Left renal cortex interstitium (tissue), 4 donors: Measurements from ENCODE around the gene CMYA5. TPM values are rescaled to one million over a fixed set of nuclear protein-coding genes. Genes with fewer than 3 reads are reported as not detected.
A peak's percentile ranks its signal among the peaks of the same experiment; 100 is the strongest.
"Not testable (repeated sequence)": the region's sequence is repeated elsewhere in the genome, so short reads cannot be mapped to it uniquely, and the experiment has no call there.

ENCODE experiments used
- DNase-seq, 4 donors: peaks; one replicate each; pipeline ENCODE4 v3.0.0-alpha.2; 2013; ENCODE audit warnings: low read depth in 4 of 4, low spot score in 2 of 4, missing footprints in 1 of 4
- polyA plus RNA-seq, 4 donors: library from polyadenylated mRNA; unstranded; fragments of 120-200 nt; gene quantifications; one replicate each; pipeline ENCODE4 v1.2.1, GENCODE V29; 2013; ENCODE audit not compliant: insufficient read length in 4 of 4

CMYA5 gene
- 10 to 100 TPM; 13.0 to 23.0 (median 18.5) TPM for polyA plus RNA-seq

DNA sequence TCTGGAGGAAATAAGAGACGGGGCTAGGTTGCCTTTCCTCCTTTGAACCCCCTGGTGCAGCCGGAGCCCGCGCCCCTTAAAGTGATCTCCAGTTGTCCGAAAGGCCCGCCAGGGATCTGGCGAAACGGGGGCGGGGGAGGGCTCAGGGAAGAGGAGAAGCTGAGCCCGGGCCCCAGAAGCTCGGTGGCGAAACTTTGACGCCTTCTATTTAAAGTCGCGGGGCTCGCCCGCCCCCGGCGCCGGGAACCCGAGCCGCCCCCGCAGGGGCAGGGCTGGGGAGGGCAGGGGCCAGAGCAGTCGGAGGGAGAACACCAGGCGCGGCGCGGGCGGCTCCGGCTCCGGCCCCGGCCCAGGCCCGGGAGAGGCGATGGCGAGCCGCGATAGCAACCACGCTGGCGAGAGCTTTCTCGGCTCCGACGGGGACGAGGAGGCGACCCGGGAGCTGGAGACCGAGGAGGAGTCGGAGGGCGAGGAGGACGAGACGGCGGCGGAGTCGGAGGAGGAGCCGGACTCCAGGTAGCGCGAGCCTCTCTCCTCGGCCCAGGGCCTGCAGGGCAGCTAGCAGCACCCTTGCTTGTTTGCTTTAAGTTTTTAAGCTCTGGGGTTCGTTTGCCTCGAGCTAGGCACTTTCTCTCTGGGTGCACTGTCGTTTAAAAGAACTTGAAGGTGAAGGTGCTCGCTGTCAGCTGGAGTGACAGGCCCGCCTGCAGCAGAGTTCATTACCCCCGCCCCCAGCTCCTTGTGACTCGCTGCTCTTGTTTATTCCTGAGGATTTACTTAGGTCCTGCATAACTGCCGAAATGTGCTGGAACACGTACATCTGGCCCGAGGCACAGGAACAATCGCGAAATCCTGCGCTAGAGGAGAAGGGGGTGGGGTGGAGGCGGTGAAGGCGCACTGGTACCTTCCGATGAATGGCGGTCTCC is at the start of gene CMYA5:
TSS of gene CMYA5 (plus strand) at position 296 of the 926 bp plus-strand sequence. CDS start at position 368, 72 bp downstream.
- DNase-seq = peak in 1 of 4 donors; percentile 39

DNA sequence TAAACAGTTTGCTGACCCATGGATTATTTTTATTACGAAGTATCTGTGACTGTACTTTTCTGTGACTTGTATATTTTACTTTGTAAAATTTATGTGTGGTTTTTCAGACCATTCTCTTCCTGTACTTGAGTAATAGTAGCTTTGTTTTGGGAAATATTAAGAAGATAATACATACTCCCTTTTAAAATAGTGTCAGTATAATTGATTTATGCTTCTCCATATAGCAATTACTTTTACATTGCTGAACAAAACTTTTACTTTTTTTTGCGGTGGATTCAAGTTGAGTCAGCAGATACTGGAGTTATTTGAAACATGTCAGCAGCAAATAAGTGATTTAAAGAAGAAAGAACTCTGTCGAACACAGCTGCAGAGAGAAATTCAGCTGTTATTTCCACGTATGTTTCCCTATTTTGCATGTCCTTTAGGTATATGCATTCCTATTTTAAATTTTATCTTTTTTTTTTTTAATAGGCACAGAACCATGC is 49.0 kb upstream of the CMYA5 start:
- no peak for DNase-seq

DNA sequence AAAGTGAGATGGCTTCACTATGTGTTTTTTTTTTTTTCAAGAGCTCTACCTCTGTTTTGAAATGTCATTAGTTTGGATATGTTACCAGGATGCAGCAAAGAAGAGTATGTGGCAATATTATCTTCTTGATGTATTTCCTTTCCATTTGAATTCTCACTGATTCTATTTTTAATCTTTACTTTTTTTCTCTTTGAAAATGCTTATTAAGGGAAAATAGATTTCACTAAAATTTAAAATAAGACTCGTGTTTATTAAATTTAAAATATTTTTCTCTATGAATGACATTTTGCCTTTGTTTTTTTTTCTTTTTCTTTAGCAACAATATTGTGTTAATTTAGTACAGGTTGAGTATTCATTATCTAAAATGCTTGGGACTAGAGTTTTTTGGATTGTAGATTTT is 48.2 kb upstream of the CMYA5 start:
- no peak for DNase-seq

DNA sequence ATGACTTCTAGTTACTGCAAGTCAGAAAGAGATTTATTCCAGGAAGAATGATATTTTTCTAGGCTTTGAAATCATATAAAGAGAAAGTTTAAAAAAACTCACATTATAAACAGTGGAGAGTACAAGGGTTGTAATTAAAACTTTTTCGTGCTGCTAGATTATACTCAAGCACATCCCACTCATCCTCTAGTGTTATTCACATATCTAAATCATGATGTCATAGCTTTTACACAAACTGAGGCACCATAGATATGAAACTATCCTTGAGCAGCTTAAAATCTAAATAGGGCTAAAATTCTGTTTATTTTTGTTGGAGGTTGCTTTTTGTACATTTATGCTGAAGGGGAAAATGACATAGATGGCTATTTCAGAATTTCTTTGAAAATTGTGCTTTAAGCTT is 47.4 kb upstream of the CMYA5 start:
- no peak for DNase-seq

DNA sequence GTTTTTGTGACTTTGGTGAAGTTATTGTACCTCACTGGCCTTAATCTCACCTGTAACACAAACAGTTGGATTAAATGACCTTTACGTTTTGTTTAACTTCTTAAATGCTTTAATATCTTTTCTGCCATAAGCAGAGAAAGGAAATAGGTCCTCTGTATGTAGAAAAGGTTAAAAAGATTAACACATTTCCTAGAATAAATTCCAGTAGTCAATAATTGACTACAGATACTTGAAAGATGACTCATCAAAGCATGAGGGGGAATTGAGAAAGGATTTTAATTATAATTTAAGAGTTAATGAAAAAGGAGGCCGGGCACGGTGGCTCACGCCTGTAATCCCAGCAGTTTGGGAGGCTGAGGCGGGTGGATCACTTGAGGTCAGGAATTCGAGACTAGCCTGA is 35.8 kb upstream of the CMYA5 start:
- no peak for DNase-seq

DNA sequence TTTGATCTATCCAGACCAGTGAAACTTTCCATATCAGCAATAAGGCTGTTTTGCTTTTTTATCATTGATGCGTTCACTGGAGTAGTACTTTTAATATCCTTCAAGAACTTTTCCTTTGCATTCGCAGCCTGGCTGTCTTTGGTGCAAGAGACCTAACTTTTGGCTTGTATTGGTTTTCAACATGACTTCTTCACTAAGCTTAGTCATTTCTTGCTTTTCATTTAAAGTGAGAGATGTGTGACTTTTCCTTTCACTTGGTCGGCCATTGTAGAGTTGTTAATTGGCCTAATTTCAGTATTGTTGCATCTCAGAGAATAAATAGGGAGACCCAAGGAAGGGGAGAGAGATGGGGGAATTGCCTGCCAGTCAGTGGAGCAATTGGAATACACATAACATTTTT is 26.4 kb upstream of the CMYA5 start:
- DNase-seq = no peak

DNA sequence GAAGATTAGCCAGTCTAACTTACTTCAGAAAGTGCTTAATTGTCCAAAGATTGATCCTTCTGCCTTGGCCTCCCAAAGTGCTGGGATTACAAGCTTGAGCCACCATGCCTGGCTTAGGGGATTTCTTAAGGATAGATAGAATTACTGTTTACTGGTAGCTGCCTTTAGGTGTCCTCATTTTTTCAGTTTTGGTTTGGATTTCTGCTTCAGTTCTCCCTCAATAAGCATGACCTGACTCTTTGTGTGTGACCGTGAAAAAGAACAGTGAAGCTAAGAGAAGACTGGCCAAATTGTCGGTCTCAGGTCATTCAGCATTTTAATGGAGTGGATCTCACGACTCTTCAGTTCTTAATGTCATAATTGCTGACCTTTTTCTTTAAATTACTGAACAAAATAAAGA is 22.9 kb upstream of the CMYA5 start:
- no peak for DNase-seq

DNA sequence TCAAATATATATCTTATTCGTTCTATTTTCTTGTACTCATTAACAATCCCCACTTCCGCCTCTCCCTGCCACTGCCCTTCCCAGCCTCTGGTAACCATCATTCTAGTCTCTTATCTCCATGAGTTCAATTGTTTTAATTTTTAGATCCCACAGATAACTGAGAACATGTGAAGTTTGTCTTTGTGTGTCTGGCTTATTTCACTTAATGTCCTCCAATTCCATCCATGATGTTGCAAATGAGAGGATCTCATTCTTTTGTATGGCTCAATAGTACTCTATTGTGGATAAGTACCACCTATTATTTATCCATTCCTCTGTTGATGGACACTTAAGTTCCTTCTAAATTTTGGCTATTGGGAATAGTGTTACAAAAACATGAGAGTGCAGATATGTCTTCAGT is 17.2 kb upstream of the CMYA5 start:
- DNase-seq = no peak

DNA sequence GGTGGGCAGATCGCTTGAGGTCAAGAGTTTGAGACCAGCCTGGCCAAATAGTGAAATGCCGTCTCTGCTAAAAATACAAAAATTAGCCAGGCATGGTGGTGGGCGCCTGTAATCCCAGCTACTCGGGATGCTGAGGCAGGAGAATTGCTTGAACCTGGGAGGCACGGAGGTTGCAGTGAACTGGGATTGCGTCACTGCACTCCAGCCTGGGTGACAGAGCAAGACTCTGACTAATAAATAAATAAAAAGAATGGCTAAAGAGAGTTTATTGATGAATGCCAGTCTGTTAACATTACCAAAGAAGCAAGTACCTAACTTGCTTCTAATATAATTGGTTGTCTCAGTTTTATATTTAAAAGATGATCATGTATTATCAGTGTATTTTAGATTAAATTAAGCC is 13.3 kb upstream of the CMYA5 start:
- not testable (repeated sequence) for DNase-seq

DNA sequence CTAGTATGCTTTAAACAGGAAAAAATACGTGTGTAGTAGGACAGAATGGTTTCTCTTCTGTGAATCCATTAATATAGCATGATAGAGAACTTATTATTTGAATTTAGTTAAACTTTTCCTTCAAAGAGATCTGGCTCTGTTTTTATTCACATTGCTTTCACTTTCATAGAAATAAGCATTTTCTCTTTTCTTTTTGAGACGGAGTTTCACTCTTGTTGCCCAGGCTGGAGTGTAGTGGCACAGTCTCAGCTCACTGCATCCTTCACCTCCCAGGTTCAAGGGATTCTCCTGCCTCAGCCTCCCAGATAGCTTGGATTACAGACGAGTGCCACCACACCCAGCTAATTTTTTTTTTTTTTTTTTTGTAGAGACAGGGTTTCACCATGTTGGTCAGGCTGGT is 7.5 kb upstream of the CMYA5 start:
- DNase-seq = not testable (repeated sequence)

DNA sequence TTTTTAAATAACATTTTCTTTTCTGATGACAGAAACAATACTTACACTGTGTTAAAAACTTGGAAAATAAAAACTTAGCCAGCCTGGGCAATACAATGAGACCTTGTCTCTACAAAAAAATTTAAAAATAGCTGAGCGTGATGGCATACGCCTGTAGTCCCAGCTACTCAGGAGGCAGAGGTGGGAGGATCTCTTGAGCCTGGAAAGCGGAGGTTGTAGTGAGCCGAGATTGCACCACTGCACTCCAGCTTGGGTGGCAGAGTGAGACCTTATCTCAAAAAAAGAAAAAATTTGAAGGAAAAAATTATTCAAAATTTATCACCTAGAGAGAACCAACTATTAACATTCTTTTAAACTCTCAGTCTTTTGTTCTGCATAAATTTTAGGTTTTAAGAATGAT is 4.9 kb upstream of the CMYA5 start:
- DNase-seq = no peak

DNA sequence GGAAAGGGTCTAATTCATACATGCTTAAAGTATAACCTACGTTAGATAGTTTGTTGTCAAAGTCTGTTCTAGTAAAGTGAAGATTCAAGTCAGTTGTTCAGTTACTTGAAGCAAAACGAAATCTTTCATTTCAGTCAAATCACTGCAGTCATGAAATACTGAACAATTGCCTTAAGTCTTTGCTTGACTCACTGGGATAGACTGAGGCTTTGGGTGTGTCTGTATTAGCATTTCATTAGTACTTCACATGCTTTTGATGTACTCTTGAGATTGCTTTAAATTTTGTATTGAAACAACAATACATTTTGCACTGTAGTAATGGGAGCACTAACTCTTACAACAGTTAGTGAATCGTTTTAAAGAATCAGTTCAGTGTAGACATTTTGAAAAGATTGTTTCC is 4.0 kb upstream of the CMYA5 start:
- no peak for DNase-seq

DNA sequence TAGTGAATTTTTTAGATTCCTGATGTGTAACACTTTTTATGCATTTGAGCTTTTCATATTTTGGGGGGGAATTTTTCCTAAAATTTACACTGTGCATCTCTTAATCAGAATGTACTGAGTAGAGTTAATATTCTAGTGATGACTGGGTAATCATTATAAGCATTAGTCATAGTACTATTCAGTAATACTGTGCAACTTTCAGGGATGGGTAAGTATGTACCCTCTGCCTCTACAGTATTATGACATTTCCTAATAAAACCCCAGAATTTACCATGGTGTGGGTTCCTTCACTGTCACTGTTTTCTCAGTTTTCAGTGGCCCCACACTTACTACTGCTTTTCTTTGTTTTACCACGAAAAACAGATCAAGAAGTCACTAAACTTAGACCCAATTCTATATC is 2.8 kb upstream of the CMYA5 start:
- no peak for DNase-seq

DNA sequence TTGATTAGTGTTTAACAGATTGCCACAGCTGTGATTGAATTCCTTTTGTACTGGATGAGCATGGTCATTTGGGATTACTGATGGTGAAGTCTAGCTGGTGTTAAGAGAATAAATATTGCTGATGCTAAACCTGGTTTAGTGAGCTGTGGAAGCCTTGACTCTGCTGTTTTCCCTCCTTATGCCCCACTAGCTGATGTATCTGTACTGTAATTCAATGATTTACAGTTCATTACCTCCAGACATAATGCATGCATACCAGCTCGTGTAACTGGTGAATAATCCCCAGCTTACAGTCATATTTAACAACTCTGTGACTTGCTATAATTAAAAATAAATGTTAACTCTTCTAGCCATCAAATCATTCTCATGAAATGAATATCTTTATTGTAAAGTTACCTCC is 1.7 kb upstream of the CMYA5 start:
- no peak for DNase-seq

DNA sequence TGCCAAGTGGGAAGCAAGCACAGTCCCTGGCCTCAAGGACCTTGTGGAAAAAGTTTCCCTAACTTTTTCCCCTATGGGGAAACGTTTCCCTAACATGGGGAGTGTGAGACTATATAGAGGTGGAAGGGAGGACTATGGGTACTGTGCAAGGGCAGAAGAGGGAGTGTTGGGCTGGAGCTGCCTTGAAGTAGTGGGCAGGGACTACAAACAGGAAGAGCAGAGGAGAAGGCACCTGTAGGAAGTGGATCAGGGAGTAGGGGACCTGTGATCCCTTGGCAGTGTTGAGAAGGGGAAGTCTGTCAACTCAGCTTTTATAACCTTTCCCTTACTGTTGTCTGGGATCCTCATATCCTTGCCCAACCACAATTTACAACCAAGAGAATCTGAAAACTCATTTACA is 1.4 kb downstream of the CMYA5 start:
- no peak for DNase-seq

DNA sequence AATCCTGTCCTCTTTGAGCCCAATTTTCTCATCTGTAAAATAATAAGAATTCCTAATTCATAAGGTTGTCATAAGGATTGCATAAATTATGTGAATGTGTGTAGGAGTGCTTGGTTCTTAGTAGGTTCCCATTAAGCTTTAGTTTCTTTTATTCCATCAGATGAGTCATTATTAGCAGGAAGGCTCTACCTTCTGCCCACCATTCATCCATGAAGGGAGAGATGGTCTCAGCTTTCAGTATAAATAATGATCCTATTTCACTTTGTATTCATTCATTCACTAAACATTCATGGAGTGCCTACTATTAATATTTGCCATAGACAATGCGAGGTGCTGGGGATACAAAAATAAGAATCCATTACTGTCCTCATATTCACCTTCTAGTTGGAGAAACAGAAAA is 3.0 kb downstream of the CMYA5 start:
- no peak for DNase-seq

DNA sequence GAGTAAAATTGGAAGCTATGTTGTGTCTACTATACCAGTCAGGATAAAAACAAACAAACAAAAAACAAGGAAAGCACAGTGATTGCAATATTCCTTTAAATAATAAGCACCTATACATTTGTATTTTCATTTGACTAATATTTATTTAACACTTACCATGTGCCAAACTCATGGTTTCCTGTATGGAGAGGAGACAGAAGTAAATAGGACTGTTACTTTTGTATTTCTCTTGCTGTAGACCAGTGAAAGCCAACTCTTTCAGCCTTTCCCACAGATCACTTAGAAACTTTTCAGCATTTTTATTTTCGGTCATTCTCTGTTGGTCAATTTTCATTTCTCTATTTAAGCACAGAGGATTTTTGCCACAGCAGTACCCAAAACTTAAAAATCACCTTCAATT is 4.5 kb downstream of the CMYA5 start:
- no peak for DNase-seq

DNA sequence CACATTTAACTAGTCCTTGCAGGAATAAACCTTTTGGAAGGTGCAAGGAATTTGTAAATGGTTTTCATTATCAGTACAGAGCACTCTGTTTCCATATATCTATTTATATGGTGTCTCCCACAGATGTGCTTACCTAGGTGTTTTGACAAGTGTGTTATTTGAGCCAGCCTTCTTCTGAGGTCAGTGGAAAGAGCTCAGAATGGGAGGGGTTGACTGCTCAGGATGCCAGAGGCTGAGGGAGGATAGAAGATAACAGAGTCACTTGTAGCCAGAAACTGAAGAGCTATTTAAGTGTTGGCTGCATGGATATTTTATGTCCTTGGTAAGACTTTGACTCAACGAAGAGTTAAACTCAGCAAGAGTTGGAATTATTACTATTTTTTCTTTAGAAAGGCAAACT is 5.0 kb downstream of the CMYA5 start:
- no peak for DNase-seq

DNA sequence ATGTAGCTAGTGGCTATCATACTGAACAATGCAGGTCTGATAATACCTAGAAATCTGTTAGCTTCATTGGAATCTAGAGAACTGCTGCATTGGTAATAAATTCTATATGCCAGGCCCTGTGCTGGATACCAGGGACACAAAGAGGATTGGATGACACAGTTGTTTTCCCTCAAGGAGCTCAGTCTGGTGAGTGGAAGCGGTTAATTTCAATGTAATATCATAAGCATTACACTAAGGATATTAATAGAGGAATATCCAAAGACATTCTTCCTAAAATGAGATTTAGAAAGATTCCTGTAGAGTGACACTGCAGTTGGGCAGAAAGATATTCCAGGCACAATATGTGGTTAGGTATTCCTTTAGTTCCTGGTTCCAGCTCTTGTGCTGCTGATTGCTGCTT is 5.9 kb downstream of the CMYA5 start:
- DNase-seq = no peak

DNA sequence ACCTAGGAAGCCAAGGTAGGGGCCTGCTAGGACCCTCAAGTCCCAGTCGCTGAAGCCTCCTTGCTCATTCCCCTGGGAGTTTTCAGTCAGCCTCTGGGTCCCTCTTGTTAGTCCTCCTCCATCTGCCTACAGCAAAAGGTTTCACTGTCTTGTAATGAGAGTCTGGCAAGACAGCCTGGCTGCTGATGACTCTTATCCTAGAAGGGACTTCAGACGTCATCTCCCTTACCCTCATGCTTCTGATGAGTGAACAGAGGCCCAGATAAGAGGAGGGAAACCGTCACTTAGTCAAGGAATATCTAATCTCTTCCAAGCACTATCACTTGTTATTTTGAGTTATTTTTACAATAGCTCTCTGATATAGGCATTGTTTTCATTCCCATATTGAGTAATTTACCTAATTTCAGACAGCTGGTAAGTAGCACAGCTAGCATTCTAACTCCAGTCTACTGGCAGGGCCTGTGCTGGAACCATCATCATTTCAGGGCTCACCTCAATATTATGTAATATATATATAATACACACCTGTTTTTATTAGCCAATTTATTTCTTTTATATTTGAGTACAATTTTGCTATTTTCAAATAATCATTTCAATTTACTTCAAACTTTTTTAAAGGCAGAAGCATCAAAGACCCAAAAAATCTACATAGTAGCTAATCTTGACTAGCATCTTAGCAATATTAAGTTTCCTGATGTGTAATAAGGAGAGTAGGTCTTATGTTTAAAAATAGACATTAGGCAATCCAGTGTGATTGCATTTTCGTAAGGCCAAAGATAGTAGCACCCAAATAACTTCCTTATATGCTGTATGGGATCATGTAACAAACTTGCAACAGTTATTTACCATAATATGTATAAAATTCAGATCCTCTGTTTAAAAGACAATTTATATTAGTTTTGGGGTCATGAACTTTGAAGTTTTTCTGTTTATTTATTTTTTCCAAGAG is 7.9 kb downstream of the CMYA5 start:
- DNase-seq = no peak

DNA sequence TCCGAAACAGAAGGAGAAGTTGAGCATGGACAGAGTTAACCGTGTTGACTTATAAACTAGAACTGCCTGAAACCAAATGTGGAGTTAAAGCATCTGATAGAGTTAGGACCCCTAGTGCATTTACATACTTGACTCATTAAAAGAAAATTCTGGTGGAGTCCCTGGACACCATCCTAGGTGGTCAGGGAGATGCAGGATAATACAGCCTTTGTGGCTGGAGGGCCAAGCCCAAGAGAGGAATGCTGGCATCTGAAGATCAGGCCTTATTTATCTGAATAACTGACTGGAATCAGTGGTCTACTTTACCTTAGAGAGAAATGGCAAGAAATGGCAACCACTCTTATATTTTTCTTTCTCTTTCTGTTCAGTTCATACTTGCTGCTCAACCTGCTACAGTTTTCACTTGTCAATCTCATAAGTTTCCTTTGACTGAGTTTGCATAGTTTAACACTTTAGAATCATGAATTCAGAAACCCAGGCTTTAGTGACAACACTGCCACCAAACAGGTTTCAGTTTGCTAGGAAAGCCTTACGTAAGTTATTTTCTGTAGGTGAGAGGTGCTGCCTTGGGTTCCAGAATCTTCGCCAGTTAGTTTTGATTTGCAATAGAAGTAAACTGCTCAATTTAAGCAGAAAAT is 10.2 kb downstream of the CMYA5 start:
- DNase-seq = no peak
